GM20000 (cell line): ENCODE data around the gene NTNG2.

Experiments used
- DNase-seq: peaks from one replicate; pipeline ENCODE4 v3.0.0; 2012; ENCODE audit warnings: low spot score
- CTCF ChIP-seq: IDR thresholded peaks from 2 replicates; pipeline ENCODE4 v1.5.1; 2012; ENCODE audit warnings: mild to moderate bottlenecking, control low read depth; ENCODE audit errors: extremely low read depth, missing control alignments

NTNG2 gene

GRCh38 chr9:132231019-132231701 lies 69.3 kb downstream of the NTNG2 start:
- no peak for DNase-seq
- no peak for TF ChIP-seq CTCF

- TF ChIP-seq CTCF, result no peak
- no peak for DNase-seq
Observed at GRCh38 chr9:132232522-132232921, 70.7 kb downstream of the NTNG2 start.

- TF ChIP-seq CTCF, result no peak
- no peak for DNase-seq
Observed at GRCh38 chr9:132233138-132233537, 71.3 kb downstream of the NTNG2 start.

GRCh38 chr9:132234535-132234934 lies 72.7 kb downstream of the NTNG2 start:
- no peak for DNase-seq
- no peak for TF ChIP-seq CTCF

- no peak for DNase-seq
- TF ChIP-seq CTCF, result no peak
Observed at GRCh38 chr9:132235125-132235524, 73.3 kb downstream of the NTNG2 start.

GRCh38 chr9:132235894-132236661 lies 74.2 kb downstream of the NTNG2 start:
- TF ChIP-seq CTCF, result peak; percentile 99
- peak; percentile 86 for DNase-seq

GRCh38 chr9:132236662-132237311 lies 74.9 kb downstream of the NTNG2 start:
- DNase-seq, result no peak
- TF ChIP-seq CTCF, result no peak
